Caco-2 (cell line): ENCODE measurements around the gene SS18L1. TPM values are rescaled to one million over a fixed set of nuclear protein-coding genes. Genes with fewer than 3 reads are reported as not detected.

Experiments
- BruUV-seq: library from RNA; stranded (reverse); fragments of 400-500 nt; replicated peaks from 2 replicates; lab custom pipeline; 2021; lab: Mats Ljungman, UMichigan
- CTCF ChIA-PET: fragments of 300-600 bp; sonication (Branson Sonifier 250); formaldehyde crosslinking; loops from one replicate; lab custom pipeline; 2022; ENCODE audit warnings: antibody characterized with exemption; lab: Charles Lee
- POLR2A ChIA-PET: fragments of 300-600 bp; sonication (Branson Sonifier 250); formaldehyde crosslinking; loops from one replicate; lab custom pipeline; 2022; ENCODE audit warnings: antibody characterized with exemption; lab: Charles Lee
- DNase-seq, 2 experiments: peaks; one replicate each; pipeline versions ENCODE4 v3.0.0 to v3.0.0-alpha.2; 2020 to 2022
- H3K27me3 ChIP-seq: replicated peaks from 2 replicates; pipeline ENCODE4 v1.6.0; 2011; ENCODE audit warnings: low read length; ENCODE audit not compliant: control insufficient read depth, insufficient read depth
- H3K36me3 ChIP-seq: 2 replicates; pipeline ENCODE4 v1.5.1; 2011; ENCODE audit warnings: low read length; ENCODE audit not compliant: control insufficient read depth, insufficient read depth
- H3K4me1 ChIP-seq: fragments of 250-450 bp; sonication (Bioruptor Pico); 2 replicates; pipeline ENCODE4 v1.5.1; 2020; ENCODE audit warnings: mild to moderate bottlenecking
- H3K4me3 ChIP-seq: 2 replicates; pipeline ENCODE4 v1.5.1; 2011; ENCODE audit warnings: low read depth, mild to moderate bottlenecking, control low read depth, low read length
- H3K9me3 ChIP-seq: fragments of 250-450 bp; sonication (Bioruptor Pico); 2 replicates; pipeline ENCODE4 v1.5.1; 2020; ENCODE audit warnings: mild to moderate bottlenecking, moderate library complexity
- H3K27ac Mint-ChIP-seq: one replicate; pipeline ENCODE4 v1.8.0; 2022; ENCODE audit warnings: mixed read lengths; ENCODE audit not compliant: unreplicated experiment
- H3K27me3 Mint-ChIP-seq: one replicate; pipeline ENCODE4 v1.8.0; 2022; ENCODE audit warnings: mixed read lengths; ENCODE audit not compliant: insufficient read depth, unreplicated experiment
- H3K36me3 Mint-ChIP-seq: one replicate; pipeline ENCODE4 v1.8.0; 2022; ENCODE audit warnings: mild to moderate bottlenecking, mixed read lengths; ENCODE audit not compliant: insufficient read depth, unreplicated experiment
- H3K4me1 Mint-ChIP-seq: one replicate; pipeline ENCODE4 v1.8.0; 2022; ENCODE audit warnings: low read depth, mixed read lengths; ENCODE audit not compliant: unreplicated experiment
- H3K4me3 Mint-ChIP-seq: one replicate; pipeline ENCODE4 v1.8.0; 2022; ENCODE audit warnings: mild to moderate bottlenecking, moderate library complexity, mixed read lengths; ENCODE audit not compliant: unreplicated experiment
- H3K9me3 Mint-ChIP-seq: one replicate; pipeline ENCODE4 v1.8.0; 2022; ENCODE audit warnings: mixed read lengths; ENCODE audit not compliant: unreplicated experiment
- CTCF ChIP-seq, 2 experiments: fragments of 200-600 bp in 1 of 2; IDR thresholded peaks; 1 replicate in 1 of 2; 2 replicates in 1 of 2; pipeline versions ENCODE4 v1.5.1 to v1.8.0; 2011 to 2022; ENCODE audit warnings: antibody characterized with exemption in 1 of 2, control low read depth in 1 of 2, inconsistent platforms in 1 of 2, low read depth in 1 of 2, low read length in 1 of 2, mild to moderate bottlenecking in 1 of 2, moderate library complexity in 1 of 2; ENCODE audit not compliant: insufficient read depth in 1 of 2, severe bottlenecking in 1 of 2, unreplicated experiment in 1 of 2
- intact Hi-C: fragments of 100-400 bp; cut with micrococcal nuclease; formaldehyde crosslinking; loops from one replicate; pipeline ENCODE4 v1.10.0; 2022; ENCODE audit not compliant: unreplicated experiment
- total RNA-seq: library from RNA; stranded (reverse); gene quantifications from 2 replicates; pipeline ENCODE4 v1.2.3, GENCODE V29; 2022

SS18L1 gene
- total RNA-seq, 1 experiment from 2014 or later, result 46.4 TPM

- Mint-ChIP-seq H3K27me3 (no peaks in the 10 kb centered on the region), H3K4me3 (no peak overlapping the region), H3K4me1 (peaks cover 26% of the 10 kb centered on the region), H3K36me3 (peaks cover 60% of the 10 kb centered on the region), H3K9me3 (peaks cover 12% of the 10 kb centered on the region), H3K27ac (no peak overlapping the region)
- CTCF ChIA-PET, result no interaction called here
- no TSS peak for BruUV-seq
- Histone ChIP-seq H3K9me3 (no peaks in the 10 kb centered on the region), H3K36me3 (peaks cover 2% of the 10 kb centered on the region; the same call in 1 of the 2 replicates), H3K27me3 (no peaks in the 10 kb centered on the region), H3K4me3 (no peak overlapping the region), H3K4me1 (peaks cover 30% of the 10 kb centered on the region)
- no peak for DNase-seq
- intact Hi-C loops, result no loop called here
- POLR2A ChIA-PET, result no interaction called here
- no peak for TF ChIP-seq CTCF (IDR thresholded peaks at IDR 0.05; ENCODE audit: insufficient read depth in 1 of 2, low read depth in 1 of 2, low read length in 1 of 2, severe bottlenecking in 1 of 2, unreplicated experiment in 1 of 2)
These were observed 7.7 kb downstream of the SS18L1 start for GRCh38 chr20:62151225-62151624.

- no peaks in the 10 kb centered on the region for H3K27me3 ChIP-seq
- Mint-ChIP-seq H3K27me3 (no peaks in the 10 kb centered on the region), H3K4me1 (peaks cover 27% of the 10 kb centered on the region), H3K4me3 (no peak overlapping the region), H3K9me3 (peaks cover 12% of the 10 kb centered on the region), H3K27ac (peak overlapping the region; percentile 42), H3K36me3 (peaks cover 58% of the 10 kb centered on the region)
- no peak for TF ChIP-seq CTCF (IDR thresholded peaks at IDR 0.05; ENCODE audit: insufficient read depth in 1 of 2, low read depth in 1 of 2, low read length in 1 of 2, severe bottlenecking in 1 of 2, unreplicated experiment in 1 of 2)
- POLR2A ChIA-PET, result no interaction called here
- H3K4me3 ChIP-seq, result no peak overlapping the region
- no peaks in the 10 kb centered on the region for H3K9me3 ChIP-seq
- peaks cover 2% of the 10 kb centered on the region; the same call in 1 of the 2 replicates for H3K36me3 ChIP-seq
- BruUV-seq, result no TSS peak
- no peak for DNase-seq
- intact Hi-C loops, result no loop called here
- H3K4me1 ChIP-seq, result peaks cover 35% of the 10 kb centered on the region
- CTCF ChIA-PET, result interaction anchor here (0.6 kb wide), 1 partner anchor 18 kb away, joined by 4 read pairs; no protein-coding TSS in a partner anchor
These were observed 8.3 kb downstream of the SS18L1 start for GRCh38 chr20:62151835-62152364.

GRCh38 chr20:62155428-62156253 is 12.1 kb downstream of the SS18L1 start:
- Histone ChIP-seq H3K4me3 (no peak overlapping the region), H3K36me3 (peaks cover 4% of the 10 kb centered on the region; the same call in 1 of the 2 replicates), H3K9me3 (no peaks in the 10 kb centered on the region), H3K27me3 (no peaks in the 10 kb centered on the region), H3K4me1 (peaks cover 24% of the 10 kb centered on the region)
- CTCF ChIA-PET, result no interaction called here
- Mint-ChIP-seq H3K27me3 (no peaks in the 10 kb centered on the region), H3K4me3 (no peak overlapping the region), H3K4me1 (peaks cover 11% of the 10 kb centered on the region), H3K9me3 (peaks cover 12% of the 10 kb centered on the region), H3K36me3 (peaks cover 67% of the 10 kb centered on the region), H3K27ac (peak overlapping the region; percentile 39)
- peak in 1 of 2 experiments; percentile 51 for DNase-seq
- POLR2A ChIA-PET, result no interaction called here
- intact Hi-C loops, result no loop called here
- BruUV-seq, result no TSS peak
- TF ChIP-seq CTCF (IDR thresholded peaks at IDR 0.05; ENCODE audit: insufficient read depth in 1 of 2, low read depth in 1 of 2, low read length in 1 of 2, severe bottlenecking in 1 of 2, unreplicated experiment in 1 of 2), result no peak
